Fibroblast of peridontal ligament (primary cell): ENCODE measurements around the gene PFKM.

Source experiments
- DNase-seq: peaks from one replicate; pipeline ENCODE4 v3.0.0-alpha.2; 2010; ENCODE audit errors: extremely low read depth

The PFKM gene

GRCh38 chr12:48157018-48157888 lies 38.1 kb downstream of the PFKM start, which contains the start of gene ASB8:
ASB8 (minus strand) TSS chr12:48157515; CDS start chr12:48153496, 4,019 bp downstream.
- DNase-seq, result peak; percentile 98

- peak; percentile 23 for DNase-seq
Measured at GRCh38 chr12:48157889-48158370, 38.8 kb downstream of the PFKM start.

DNA sequence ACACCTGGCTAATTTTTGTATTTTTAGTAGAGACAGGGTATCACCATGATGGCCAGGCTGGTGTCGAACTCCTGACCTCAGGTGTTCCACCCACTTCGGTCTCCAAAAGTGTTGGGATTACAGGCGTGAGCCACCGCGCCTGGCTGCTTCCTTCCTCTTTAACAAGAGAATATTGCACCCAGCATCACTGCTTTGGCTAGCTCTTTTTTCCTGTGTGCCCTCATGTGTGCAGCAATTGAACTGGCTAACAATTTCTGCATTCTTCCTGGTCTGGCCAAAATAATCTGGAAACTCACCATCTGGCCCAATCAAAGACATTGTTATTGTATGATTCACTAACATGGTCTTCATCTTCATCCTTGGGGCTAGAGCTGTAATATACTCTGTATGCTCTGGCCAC lies 40.9 kb downstream of the PFKM start:
- peak; percentile 79 for DNase-seq

GRCh38 chr12:48160807-48161206 lies 41.6 kb downstream of the PFKM start:
- no peak for DNase-seq

DNA sequence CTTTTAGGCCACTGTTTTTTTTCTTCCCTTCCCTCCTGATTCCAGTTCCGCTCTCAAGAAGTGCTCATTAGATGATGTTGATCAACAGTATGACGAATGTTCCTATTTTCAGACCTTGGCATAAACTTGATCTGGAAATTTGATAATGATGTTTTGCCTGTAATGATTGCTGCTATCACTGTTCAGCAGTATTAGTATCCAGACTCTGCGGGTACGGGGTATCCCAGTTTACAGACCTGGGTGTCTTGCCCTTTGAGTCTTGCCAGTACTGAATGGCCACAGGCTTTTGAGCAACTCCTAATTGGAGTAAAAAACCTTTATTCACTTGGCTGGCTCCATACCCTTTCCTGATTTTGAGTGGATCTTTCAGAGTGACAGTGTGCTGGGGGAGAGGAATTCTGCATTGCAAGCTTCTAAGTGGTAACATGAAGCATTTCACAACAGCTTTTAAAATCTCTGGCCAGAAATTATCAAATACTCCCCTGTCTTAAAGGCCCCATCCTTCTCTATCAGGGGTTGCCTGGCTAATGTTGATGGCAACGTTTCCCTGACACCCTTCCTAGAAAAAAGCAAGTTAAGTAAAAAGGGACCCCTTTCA lies 44.1 kb downstream of the PFKM start:
- DNase-seq, result peak; percentile 40

DNA sequence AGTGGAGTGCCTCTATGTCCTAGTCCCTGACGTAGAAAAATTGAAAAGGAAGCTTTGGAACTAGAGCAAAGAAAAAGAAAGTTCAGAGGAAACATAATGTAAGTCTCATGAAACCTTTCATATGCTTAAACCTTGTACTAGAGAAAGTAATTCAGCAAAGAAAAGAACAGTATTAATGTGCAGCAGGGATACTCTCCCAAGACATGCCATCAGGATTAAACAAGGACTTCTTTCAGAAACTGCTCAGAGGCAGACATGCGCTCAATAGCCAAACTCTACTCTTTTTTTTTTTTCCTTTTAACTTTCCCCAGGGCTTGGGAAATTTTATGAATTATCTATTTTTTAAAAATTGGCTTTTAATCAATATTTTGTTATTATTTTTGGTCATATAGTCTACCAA lies 45.3 kb downstream of the PFKM start:
- DNase-seq, result no peak

- DNase-seq, result peak; percentile 74
Measured at GRCh38 chr12:48165089-48165981, 46.2 kb downstream of the PFKM start.

DNA sequence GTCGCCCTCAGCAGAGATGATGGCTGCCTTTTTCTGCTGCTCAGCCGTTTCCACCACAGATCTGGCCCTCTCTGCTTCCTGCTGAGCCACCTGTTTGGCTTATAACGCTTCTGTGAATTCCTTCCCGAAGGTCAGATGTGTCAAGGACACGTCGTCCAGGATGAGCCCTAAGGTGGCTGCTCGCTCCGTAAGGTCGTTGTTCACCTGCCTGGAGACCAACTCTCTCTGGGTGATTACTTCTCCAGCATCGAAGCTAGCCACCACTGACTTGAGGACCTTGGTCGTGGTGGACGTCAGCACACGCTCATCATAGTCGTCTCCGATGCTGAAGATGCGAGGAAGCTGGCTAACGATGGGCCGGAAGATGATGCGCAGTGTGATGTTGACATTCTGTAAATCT lies 49.8 kb downstream of the PFKM start:
- no peak for DNase-seq

DNA sequence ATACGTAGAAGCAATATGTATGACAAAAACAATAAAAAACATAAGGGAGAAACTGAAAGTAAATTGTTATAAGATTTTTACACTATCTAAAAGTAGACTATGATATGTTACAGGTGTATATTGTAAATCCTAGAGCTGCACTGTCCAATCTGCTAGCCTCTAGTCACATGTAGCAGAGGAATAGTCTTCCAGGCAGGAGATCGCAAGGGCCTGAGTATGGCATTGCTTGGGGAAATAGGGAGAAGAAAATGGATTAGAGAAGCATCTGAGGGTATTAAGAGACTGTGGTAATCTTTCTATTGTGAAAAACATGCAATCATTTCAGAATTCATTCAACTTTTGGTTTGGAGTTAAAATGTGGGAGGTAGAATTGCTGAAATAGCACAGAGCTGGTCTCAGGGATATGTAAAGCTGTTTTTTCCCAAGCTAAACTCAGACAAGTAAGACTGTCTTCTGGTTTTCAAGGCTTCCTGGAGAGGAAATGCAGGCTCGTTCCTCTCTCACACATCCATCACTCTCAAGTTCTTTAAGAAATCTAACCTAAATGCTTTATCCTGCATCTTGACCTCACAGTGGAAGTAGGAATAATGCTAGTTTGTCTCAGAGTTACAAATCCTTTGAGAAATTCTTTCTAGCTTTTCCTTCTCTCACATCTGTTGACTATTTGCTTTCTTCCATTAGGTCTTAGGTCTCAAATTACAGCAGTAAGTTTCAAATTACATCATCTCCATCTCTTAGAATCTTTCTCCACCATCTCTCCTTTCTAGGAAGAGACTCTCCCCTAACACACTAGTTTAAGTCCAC lies 56.7 kb downstream of the PFKM start:
- no peak for DNase-seq

DNA sequence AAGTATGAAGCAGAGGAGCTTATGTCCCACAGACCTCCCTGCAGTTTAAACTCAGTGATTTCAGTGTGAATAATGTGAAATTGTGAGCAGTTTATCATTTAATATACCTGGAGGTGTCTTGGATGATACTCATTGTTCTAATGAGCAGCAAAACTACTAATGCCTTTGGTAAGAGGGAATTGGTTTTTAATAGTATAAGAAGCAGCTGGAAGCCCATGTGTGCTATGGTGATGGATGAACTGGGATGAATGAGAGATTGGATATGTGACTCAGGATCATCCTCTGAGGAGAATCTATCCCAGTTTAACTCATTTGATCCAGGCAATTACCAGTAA lies 57.2 kb downstream of the PFKM start:
- no peak for DNase-seq

GRCh38 chr12:48177982-48178381 lies 58.8 kb downstream of the PFKM start:
- DNase-seq, result no peak

GRCh38 chr12:48179466-48179865 lies 60.3 kb downstream of the PFKM start:
- DNase-seq, result no peak

DNA sequence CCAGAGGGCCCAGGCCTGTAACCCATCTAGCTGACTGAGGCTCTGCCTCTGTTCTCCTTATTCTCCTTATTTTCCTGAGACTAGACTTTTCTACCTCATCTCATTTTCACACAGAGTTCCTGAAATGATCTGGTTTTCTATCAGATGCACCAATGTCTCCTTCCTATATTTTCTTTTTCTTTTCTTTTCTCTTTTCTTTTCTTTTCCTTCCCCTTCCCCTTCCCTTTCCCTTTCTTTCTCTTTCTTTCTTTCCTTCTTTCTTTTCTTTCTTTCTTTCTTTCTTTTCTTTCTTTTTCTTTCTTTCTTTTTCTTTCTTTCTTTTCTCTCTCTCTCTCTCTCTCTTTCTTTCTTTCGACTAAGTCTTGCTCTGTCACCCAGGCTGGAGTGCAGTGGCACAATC lies 61.3 kb downstream of the PFKM start:
- DNase-seq, result no peak

DNA sequence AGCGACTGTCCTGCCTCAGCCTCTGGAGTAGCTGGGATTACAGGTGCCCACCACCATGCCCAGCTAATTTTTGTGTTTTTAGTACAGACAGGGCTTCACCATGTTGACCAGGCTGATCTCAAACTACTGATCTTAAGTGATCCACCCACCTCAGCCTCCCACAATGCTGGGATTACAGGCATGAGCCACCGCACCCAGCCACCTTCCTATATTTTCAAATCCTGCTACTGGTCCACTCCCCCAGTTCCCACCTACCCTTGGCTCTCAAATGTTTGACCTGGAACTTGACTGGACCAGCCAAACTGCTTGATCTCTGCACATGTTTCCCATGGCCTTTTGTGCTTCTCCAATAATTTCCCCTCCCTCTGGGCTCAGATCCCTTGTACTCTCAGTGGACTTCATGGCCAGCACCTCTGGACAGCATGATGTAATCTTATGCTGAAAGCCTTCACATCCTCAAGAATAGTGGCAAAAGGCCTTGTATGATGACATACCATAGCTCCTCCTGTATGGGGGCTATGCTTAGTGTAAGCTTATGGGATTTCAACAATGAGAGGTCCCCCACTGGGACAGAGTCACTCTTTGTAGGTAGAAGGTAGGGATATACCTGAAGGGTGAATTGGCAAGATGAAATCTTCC lies 61.8 kb downstream of the PFKM start:
- no peak for DNase-seq

DNA sequence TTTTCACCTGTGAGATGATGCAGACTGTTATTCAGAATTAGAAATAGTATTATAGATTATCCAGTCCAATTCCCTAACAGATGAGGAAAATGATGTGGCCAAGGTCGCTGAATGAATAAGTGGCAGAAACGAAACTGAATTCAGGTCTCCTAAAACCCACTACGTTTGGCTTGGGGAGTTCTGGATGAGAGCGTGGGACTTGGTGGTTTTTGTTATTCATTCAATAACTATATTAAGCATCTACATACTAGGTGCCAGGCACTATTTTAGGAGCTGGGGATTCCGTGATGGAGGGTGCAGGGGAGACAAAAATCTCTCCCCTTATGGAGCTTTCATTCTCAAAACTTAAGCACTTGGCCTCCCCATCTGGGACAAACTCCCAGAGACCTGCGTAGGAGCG lies 63.5 kb downstream of the PFKM start:
- DNase-seq, result no peak

- peak; percentile 71 for DNase-seq
Measured at GRCh38 chr12:48183091-48183875, 64.1 kb downstream of the PFKM start, which contains the start of gene CCDC184. CCDC184 (plus strand) TSS chr12:48183644; CDS start chr12:48184123, 479 bp downstream.

DNA sequence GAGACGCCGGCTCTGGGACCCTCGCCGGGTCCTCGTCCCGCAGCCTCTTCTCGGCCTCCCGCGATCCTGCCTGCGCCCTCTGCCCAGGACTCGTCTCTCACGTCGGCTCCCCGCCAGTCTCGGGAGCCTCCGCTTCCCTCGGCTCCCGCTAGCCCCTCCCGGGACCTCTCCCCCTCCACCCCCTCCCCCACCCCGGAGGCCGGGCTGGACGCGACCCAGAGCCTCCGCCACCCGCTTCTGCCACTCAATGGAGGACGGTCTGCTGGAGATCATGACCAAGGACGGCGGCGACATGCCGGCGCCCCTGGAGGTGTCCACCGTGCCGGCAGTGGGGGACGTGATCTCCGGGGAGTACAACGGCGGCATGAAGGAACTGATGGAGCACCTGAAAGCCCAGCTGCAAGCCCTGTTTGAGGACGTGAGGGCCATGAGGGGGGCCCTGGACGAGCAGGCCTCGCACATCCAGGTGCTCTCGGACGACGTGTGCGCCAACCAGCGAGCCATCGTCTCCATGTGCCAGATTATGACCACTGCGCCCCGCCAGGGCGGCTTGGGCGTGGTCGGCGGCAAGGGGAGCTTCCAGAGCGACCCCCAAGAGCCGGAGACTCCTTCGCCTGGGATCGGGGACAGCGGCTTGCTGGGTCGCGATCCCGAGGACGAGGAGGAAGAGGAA lies 64.8 kb downstream of the PFKM start:
- DNase-seq, result no peak

- no peak for DNase-seq
Measured at GRCh38 chr12:48184549-48184922, 65.4 kb downstream of the PFKM start.

DNA sequence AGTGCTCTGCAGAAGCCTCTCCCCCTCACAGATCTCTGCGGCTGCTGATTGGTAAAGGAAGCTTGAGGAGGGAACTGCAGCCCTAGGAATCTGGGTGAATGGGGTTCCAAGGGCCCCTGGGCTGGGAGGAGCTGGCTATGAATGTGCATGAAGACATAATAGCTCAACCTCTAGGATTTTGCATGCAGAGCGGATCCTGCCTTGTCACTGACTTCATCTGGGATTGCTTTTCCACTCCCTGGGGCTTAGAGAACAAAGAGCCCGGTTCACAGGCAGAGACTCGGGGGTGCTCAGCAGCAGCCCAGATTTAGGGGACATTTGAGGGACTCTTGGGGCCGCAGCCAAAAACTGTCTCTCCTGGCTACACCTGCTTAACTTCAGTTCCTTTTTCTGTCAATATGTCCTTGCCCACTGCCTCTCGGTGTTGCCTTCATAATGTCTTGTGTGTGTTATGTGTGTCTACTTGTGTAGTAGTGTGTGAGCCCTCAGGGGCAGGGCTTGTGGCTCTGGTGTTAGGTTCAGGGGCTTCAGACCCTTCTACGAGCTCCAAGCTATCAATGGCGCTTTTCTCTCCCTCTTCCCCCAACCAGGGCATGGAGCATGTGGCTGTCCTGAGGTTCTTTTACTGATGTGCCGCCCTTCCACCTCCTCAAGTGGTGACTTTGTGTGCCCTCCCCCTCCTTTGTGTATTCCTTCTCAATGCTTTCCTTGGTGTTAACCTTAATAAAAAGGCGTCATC lies 66.2 kb downstream of the PFKM start:
- no peak for DNase-seq
